OCI-LY3 (cell line): Measurements from ENCODE around the gene C11orf97.

Experiments used
- CTCF ChIP-seq: fragments of 200-600, 300-600 bp; sonication (generic); IDR thresholded peaks from 2 replicates; pipeline ENCODE4 v1.5.1; 2014; ENCODE audit warnings: antibody characterized with exemption, low read length, low read depth
- EZH2phosphoT487 ChIP-seq: fragments of 200-600 bp; shearing (Covaris generic); IDR thresholded peaks from 2 replicates; pipeline ENCODE4 v1.6.1; 2018; ENCODE audit warnings: antibody characterized with exemption, mixed run types, low read depth

GRCh38 chr11:94533696-94534630, 21.7 kb downstream of the C11orf97 start:
- TF ChIP-seq CTCF (no peak), EZH2phosphoT487 (no peak)
